HG02884 (cell line): ENCODE data around the gene PAK1IP1.
"Not testable (repeated sequence)": the region's sequence is repeated elsewhere in the genome, so short reads cannot be mapped to it uniquely, and the experiment has no call there.

Source experiments
- ATAC-seq: cut with Tn5 transposase; IDR thresholded peaks from one replicate; pipeline ENCODE4 v1.9.1; 2021; ENCODE audit warnings: mild to moderate bottlenecking, moderate library complexity; ENCODE audit not compliant: unreplicated experiment

PAK1IP1 gene

DNA sequence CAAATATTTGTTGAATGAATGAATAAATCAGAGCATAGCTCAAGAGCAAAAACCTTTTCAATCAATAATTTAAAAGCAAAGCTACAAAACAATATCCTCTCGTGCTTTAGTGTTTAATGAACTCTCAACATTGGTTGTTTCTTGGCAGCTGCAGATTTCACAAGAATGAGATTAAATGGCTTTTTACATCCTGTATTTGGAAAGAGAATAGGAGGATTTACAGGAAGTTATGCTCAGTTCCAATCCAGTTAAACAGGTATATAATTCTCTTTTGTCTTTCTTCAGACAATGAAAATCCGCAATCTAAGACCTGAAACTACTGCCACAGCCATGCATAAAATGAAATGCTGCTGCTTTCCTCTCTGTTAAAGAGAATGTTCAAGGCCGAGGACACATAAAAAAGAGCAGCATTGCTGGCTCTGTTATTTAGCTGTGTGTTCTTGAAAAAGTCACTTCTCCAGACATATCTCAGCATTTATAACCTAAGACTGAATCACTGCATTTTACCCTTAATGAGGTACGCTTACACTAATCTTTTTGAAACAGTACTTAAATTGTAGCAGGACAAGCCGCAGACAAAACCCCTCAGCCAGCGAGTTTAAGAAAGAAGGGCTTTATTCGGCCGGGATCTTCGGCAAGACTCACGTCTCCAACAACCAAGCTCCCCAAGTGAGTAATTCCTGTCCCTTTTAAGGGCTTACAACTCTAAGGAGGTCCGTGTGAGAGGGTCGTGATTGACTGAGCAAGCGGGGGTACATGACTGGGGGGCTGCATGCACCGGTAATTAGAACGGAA lies 3.9 kb upstream of the PAK1IP1 start:
- ATAC-seq = no peak

DNA sequence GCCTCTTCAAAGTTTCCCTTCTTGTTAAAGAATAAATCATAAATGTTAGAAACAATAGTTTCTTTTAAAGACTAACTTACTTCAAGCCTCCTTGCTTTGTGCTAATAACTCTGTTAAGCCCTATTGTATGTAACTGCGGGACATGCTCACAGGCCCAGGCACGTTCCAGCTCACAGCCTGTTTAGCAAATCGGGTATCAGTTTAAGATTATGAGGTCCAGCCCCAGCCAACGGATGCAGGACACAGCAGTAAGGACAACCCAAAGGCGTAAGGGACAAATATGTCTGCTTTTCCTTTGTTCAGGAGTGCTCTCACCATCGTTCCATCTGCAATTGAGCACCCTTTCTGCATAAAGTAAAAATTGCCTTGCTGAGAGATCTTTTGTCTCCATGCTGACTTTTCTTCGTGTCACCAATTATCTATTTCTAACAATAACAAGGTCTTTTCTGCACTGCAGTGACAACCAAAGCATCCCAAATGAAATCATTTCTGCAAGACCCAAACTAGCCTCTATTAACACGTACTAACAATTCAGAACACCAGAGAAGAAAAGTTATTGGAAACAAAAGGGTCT lies 1.7 kb upstream of the PAK1IP1 start:
- ATAC-seq = no peak

DNA sequence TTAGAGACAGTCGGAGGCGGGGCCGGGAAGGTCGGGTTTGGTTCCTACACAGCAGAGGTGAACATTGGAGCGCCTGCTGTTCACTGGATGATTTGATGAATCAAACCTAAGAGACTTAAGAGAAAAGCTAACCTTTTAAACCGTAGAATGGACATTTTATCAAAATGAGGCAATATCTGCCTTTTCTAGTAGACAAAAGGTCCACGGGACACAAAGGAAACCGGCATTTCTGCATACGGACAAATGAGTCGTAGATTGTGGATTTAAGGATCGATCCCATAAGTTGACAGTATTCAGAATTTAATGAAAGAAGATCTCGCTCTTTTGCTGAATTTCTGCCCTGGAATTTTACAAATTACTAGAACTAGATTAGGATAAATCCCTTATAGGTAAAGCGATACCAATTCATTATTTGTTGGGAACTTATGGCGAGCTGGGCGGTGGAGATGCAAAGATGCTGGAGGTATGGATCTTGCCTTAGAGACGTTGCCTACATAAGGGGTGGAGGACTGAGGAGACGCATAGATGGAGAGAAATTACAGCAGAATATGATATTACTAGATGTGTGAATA lies 400 bp downstream of the PAK1IP1 start:
- ATAC-seq = no peak

DNA sequence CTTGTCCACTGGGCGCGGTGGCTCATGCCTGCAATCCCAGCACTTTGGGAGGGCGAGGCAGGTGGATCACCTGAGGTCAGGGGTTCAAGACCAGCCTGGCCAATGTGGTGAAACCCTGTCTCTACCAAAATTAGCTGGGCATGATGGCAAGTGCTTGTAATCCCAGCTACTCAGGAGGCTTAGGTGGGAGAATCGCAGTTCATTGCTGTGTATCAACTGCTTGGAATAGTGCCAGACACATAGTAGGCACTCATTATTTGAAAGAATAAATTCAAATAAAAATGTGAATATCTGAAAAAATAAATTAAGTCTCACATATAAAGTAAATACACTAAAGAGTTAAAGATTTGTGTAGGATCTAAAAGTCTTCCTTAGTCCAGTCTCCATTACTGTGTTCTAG lies 1.9 kb downstream of the PAK1IP1 start:
- ATAC-seq = no peak

DNA sequence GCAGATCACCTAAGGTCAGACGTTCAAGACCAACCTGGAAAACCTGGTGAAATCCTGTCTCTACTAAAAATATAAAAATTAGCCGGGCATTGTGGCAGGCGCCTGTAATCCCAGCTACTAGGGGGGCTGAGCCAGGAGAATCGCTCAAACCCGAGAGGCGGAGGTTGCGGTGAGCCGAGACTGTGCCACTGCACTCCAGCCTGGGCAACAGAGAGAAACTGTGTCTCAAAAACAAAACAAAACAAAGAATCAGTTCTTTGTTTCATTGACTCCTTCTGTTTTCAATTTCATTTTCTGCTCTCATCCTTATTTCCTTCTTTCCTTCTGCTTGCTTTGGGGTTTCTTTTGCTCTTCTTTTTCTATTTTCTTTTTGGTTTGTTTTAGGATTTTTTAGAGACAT lies 19.2 kb downstream of the PAK1IP1 start:
- no peak for ATAC-seq

DNA sequence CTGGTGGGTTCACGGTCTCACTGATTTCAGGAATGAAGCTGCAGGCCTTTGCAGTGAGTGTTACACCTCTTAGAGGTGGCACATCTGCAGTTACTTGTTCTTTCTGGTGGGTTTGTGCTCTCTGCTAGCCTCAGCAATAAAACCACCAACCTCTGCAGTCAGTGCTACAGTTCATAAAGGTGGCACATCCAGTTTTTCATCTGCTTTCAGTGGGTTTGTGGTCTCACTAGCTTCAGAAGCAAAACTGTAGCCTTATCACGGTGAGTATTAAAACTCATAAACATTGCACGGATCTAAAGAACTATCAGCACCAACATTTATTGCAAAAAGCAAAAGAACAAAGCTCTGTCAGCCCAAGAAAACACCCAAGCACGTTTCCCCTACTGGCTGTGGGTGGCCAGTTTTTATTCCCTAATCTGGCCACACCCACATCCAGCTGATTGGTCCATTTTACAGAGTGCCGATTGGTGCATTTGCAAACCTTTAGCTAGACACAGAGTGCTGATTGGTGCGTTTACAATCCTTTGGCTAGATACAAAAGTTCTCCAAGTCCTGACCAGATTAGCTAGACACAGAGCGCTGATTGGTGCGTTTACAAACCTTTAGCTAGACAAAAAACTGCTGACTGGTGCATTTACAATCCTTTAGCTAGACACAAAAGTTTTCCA lies 24.7 kb downstream of the PAK1IP1 start:
- no peak for ATAC-seq

DNA sequence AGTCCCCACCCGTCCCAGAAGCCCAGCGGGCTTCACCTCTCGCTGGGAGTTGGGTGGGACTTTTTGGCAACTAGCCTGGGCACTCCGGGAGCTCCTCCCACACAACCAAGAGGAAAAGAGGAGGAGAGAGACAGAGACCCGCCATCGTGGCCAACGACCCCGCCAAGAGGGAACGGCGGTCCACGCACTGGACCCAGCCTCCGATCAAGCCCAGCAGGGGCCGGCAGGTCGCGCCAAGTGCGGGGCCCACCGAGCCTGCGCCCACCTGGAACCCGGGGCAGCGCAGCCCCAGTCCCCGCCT lies 25.1 kb downstream of the PAK1IP1 start:
- ATAC-seq = no peak

DNA sequence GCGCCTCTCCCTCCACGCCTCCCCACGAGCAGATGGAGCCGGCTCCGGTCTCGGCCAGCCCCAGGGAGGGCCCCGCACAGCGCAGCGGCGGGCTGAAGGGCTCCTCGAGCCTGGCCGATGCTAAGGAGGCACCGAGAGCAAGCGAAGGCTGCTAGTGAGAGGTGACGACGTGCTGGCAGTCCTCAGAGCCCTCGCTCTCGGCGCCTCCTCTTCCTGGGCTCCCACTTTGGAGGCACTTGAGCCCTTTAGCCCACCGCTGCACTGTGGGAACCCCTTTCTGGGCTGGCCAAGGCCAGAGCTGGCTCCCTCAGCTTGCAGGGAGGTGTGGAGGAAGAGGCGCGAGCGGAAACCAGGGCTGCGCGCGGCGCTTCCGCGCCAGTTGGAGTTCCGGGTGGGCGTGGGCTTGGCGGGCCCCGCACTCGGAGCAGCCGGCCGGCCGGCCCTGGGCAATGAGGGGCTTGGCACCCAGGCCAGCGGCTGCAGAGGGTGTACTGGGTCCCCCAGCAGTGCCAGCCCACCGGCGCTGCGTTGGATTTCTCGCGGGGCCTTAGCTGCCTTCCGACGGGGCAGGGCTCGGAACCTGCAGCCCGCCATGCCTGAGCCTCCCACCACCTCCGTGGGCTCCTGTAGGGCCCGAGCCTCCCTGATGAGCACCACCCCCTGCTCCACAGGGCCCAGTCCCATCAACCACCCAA lies 25.6 kb downstream of the PAK1IP1 start:
- no peak for ATAC-seq

DNA sequence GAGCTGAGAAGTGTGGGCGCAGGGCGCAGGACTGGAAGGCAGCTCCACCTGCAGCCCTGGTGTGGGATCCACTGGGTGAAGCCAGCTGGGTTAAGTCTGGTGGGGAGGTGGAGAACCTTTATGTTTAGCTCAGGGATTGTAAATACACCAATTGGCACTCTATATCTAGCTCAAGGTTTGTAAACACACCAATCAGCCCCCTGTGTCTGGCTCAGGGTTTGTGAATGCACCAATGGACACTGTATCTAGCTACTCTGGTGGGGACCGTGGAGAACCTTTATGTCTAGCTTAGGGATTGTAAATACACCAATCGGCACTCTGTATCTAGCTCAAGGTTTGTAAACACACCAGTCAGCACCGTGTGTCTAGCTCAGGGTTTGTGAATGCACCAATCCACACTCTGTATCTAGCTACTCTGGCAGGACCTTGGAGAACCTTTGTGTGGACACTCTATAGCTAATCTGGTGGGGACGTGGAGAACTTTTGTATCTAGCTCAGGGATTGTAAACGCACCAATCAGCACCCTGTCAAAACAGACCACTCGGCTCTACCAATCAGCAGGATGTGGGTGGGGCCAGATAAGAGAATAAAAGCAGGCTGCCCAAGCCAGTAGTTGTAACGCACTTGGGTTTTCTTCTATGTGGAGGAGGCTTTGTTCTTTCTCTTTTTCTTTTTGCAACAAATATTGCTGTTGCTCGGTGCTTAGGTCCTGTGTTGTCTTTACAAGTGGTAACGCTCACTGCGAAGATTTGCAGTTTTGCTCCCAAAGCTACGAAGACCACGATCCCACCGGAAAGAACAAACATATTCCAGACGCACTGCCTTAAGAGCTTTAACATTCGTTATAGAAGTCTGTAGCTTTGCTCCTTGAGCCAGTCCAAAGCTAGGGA lies 26.4 kb downstream of the PAK1IP1 start:
- ATAC-seq = not testable (repeated sequence)

DNA sequence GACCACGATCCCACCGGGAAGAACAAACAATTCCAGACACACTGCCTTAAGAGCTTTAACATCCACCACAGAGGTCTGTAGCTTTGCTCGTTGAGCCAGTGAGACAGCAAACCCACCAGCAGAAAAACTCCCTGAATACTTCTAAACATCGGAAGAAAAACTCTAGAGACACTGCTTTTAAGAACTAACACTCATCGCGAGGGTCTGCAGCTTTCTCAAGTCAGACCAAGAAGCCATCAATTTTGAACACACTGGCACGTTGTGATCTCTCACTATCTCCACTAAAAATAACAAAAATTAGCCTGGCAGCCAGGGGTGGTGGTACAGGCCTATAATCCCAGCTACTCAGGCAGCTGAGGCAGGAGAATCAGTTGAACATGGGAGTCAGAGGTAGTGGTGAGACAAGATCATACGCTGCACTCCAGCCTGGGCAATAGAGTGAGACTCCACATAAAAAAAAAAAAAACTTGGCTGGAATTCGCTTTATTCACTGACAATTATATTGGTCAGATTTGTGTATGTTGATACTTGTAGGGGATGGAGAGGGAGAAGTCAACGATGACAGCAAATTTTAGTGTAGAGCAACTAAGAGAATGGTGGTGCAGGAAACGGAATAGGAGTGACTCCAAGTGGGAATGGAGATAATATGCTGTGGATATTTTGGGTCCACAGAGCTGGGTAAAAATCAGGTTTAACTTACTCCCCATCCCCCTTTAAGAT lies 27.2 kb downstream of the PAK1IP1 start:
- no peak for ATAC-seq

DNA sequence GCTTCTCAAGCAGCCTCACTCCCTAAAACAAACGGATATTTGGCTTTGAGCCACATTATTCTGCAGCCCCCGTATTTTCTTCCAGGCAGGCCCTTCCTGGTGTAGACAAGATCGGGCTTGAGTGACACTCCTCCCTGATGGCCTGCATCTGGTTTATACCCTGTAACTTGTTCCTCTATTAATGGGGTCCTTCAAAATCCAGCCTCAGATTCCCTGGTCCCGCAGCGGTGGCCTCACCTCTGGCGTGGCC lies 27.7 kb downstream of the PAK1IP1 start:
- ATAC-seq = no peak

DNA sequence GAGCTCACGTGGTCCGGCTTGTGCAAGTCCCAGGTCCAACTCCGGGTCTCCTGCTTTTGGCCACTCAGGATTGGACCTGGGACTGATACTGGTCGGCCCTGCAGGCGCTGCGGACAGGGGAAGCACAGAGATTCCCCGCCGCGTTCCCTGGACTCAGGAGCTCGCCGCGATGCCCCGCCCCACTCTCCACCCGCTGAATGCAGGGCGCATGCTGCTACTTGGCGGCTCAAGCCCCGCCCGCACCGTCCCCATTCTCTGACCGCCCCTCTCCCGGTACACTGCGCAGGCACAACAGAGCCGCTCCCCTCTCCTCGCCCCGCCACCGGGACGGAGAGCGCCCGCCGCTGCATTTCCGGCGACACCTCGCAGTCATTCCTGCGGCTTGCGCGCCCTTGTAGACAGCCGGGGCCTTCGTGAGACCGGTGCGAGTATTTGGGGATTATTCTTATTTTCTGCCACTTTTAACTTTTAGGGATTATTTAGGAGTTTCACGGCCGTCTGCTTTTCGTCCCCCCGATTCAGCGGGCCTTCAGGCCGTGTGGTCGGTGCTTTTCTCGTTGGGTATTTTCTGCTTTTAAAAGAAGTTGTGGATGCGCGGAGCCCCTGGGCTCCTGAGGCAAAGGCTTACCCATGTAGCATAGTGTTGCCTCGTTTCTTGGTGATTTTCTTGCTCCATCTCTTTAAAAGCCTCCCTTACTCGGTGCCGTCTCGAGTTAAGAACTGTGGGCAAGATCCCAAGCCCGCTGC lies 28.2 kb downstream of the PAK1IP1 start, which contains the start of gene TMEM14C:
TMEM14C (plus strand) TSS at position 251 of the 747 bp plus-strand sequence. CDS start 1,544 bp downstream, outside the sequence.
- peak; percentile 94 for ATAC-seq

DNA sequence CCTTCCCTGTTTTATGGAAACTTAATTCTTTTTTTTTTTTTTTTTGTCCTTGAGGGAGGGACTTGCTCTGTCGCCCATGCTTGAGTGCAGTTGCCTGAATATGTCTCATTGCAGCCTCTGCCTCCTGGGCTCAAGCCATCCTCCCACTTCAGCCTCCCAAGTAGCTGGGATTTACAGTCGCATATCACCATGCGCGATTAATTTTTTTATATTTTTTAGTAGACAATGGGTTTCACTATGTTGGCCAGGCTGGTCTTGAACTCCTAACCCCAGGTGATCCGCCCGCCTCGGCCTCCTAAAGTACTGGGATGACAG lies 28.8 kb downstream of the PAK1IP1 start:
- ATAC-seq = no peak

DNA sequence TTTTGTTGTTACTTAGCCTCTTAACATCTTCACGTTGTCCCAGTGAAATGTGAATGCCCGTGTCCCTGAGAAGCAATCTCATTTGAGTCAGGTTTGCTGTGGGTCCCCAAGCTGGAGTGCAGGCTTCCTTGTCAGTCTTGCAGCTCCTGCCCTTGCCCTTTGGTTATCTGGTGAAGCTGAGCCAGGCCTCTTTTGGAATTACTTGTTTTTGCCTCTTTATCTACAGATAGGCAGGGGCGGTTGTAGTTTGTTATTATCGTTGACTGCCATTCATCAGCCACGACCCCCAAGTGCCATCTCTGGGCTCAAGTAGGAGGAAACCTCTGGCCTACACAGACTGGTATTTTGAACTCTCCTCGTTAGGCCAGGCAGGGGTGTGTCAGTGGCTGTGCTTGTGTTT lies 30.3 kb downstream of the PAK1IP1 start:
- ATAC-seq = no peak

DNA sequence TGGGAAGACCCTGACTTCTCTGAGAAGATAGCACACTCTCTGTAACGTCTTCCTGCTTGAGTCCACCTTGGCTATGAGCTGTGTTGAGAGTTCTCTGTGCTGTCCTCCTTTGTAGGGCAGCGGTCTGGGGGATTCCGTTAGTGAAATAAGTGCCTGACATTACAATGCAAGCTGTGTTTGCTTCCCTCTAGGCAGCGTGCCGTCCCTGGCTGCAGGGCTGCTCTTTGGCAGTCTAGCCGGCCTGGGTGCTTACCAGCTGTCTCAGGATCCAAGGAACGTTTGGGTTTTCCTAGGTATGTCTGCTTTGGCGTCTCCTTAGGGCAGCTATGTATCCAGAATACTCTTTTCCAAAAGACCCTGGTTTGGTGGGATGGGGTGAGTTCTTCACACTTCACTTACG lies 30.9 kb downstream of the PAK1IP1 start:
- ATAC-seq = no peak

DNA sequence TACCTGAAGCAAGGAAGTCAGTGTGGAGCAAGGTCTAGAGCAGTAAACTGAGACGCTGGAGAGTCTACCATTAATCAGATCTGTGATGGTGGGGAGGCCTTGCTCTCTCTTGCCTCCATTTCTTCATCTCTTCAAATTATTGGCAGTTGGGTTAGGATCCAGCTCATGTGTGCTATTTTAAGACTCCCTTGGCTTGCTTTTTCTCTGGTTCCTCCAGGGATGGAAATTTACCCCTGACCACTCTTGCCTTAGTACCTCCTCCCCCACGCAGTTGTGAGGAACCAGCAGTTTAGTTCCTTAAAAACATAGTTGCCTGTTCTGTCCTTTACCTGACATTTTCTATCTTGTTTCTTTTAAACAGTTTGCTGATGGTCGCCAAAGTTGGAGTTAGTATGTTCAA lies 35.5 kb downstream of the PAK1IP1 start:
- ATAC-seq = no peak

DNA sequence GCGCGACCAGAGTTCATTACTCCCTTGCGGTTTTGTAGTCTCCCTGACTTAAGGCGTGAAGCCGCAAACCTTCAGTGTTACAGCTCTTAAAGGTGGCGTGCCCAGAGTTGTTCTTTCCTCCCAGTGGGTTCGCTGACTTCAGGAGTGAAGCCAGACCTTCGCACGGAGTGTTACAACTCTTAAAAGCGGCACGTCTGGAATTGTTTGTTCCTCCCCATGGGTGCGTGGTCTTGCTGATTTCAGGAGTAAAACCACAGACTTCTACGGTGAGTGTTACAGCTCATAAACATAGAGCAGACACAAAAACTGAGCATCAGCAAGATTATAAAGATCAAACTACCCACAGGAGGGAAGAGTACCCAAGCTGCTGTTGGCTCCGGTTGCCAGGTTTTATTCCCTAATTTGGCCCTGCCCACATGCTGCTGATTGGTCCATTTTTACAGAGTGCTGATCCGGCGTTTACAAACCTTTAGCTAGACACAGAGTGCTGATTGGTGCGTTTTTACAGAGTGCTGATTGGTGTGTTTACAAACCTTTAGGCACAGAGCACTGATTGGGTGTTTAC lies 38.5 kb downstream of the PAK1IP1 start:
- no peak for ATAC-seq

DNA sequence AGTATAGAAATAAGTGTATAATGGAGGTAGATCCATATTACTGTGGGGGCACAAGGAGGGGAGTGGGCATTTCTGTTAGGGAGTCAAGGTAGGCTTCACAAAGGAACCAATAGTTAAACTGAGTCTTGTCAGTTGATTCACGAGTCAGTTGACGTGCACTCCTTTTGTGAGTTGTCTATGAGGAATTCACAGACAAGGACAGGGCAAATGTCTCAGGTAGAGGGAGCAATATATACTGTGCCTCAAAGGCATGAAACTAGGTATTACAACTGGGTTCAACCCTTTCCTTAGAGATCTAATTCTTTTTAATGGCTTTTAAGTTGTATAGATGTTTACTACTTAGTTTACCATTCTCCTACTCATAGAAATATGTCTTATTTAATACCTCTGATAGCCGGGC lies 39.1 kb downstream of the PAK1IP1 start:
- no peak for ATAC-seq

DNA sequence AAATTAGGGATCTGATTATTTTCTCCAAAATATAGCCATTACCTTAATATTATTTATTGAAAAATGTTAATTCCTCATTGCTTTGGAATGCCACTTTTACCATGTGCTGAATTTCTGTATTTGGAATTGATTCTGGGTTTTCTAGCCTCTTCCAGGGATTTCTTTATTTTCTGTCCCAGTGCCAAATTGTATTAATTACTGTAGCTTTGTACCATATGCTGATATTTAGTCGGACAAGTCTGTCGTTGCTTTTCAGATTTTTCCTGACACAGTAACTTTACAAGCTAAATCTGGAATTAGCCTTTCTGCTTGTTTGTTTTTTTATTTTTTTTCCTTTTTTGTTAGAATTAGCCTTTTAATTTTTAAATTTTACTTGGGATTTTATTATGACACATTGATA lies 42.0 kb downstream of the PAK1IP1 start:
- no peak for ATAC-seq
